Uterus (tissue), 2 donors: ENCODE data around the gene GRIK3.

Experiments used
- CTCF ChIP-seq, 4 experiments: fragments of 200-600 bp in 2 of 4; fragments of 450-650 bp in 2 of 4; sonication (generic) in 2 of 4; IDR thresholded peaks; one replicate each; pipeline ENCODE4 v1.5.1; 2016 to 2019; ENCODE audit warnings: antibody characterized with exemption in 4 of 4, mild to moderate bottlenecking in 2 of 4, moderate library complexity in 1 of 4
- POLR2A ChIP-seq, 2 donors: fragments of 450-650 bp; IDR thresholded peaks; one replicate each; pipeline ENCODE4 v1.6.1; 2016; ENCODE audit warnings: antibody characterized with exemption in 2 of 2, mild to moderate bottlenecking in 1 of 2, moderate library complexity in 1 of 2

- TF ChIP-seq CTCF (IDR thresholded peaks at IDR 0.05) (no peak), POLR2A (IDR thresholded peaks at IDR 0.05) (no peak)
Measured at GRCh38 chr1:36776256-36776655, 258.1 kb downstream of the GRIK3 start.
